Mesendoderm (in vitro differentiated cells): ENCODE measurements around the gene RPS23.
A peak's percentile ranks its signal among the peaks of the same experiment; 100 is the strongest.

Experiments used
- DNase-seq: peaks from one replicate; pipeline ENCODE4 v3.0.0; 2013
- H2AK5ac ChIP-seq: 2 replicates; pipeline ENCODE4 v1.6.1; 2013; ENCODE audit warnings: low read length, inconsistent platforms
- H2BK120ac ChIP-seq: 2 replicates; pipeline ENCODE4 v1.6.1; 2013; ENCODE audit warnings: low read depth, mild to moderate bottlenecking, low read length, moderate library complexity, mixed read lengths
- H2BK15ac ChIP-seq: replicated peaks from 2 replicates; pipeline ENCODE4 v1.6.1; 2013; ENCODE audit warnings: low read depth, mild to moderate bottlenecking, moderate library complexity
- H2BK5ac ChIP-seq: 2 replicates; pipeline ENCODE4 v1.6.1; 2013; ENCODE audit warnings: low read length, inconsistent platforms
- H3K18ac ChIP-seq: 2 replicates; pipeline ENCODE4 v1.6.1; 2013; ENCODE audit warnings: mild to moderate bottlenecking, low read length, mixed read lengths
- H3K23ac ChIP-seq: one replicate; pipeline ENCODE4 v1.6.1; 2013; ENCODE audit warnings: low read length
- H3K27ac ChIP-seq: 2 replicates; pipeline ENCODE4 v1.5.1; 2013; ENCODE audit warnings: low read depth, mild to moderate bottlenecking, inconsistent platforms, low read length, moderate library complexity
- H3K27me3 ChIP-seq: 2 replicates; pipeline ENCODE4 v1.6.1; 2013; ENCODE audit warnings: low read length, control low read depth, mild to moderate bottlenecking, inconsistent platforms; ENCODE audit not compliant: insufficient read depth, poor library complexity
- H3K36me3 ChIP-seq: 2 replicates; pipeline ENCODE4 v1.6.1; 2013; ENCODE audit warnings: low read length, inconsistent platforms; ENCODE audit not compliant: control insufficient read depth, insufficient read depth
- H3K4ac ChIP-seq: one replicate; pipeline ENCODE4 v1.6.1; 2013; ENCODE audit warnings: low read depth, mild to moderate bottlenecking, low read length, moderate library complexity
- H3K4me1 ChIP-seq: 2 replicates; pipeline ENCODE4 v1.6.1; 2013; ENCODE audit warnings: low read depth, low read length, inconsistent platforms; ENCODE audit not compliant: control insufficient read depth
- H3K4me2 ChIP-seq: 2 replicates; pipeline ENCODE4 v1.6.1; 2013; ENCODE audit warnings: low read length
- H3K4me3 ChIP-seq: 2 replicates; pipeline ENCODE4 v1.5.1; 2013; ENCODE audit warnings: mild to moderate bottlenecking, low read length
- H3K56ac ChIP-seq: one replicate; pipeline ENCODE4 v1.6.1; 2013; ENCODE audit warnings: low read length
- H3K79me1 ChIP-seq: 2 replicates; pipeline ENCODE4 v1.6.1; 2013; ENCODE audit warnings: low read length, inconsistent platforms
- H3K79me2 ChIP-seq: 2 replicates; pipeline ENCODE4 v1.6.1; 2013; ENCODE audit warnings: mild to moderate bottlenecking, low read length; ENCODE audit not compliant: control insufficient read depth, insufficient read depth
- H3K9ac ChIP-seq: 2 replicates; pipeline ENCODE4 v1.6.1; 2013; ENCODE audit warnings: low read length, inconsistent platforms
- H4K5ac ChIP-seq: one replicate; pipeline ENCODE4 v1.6.1; 2013; ENCODE audit warnings: low read length
- H4K8ac ChIP-seq: one replicate; pipeline ENCODE4 v1.6.1; 2013; ENCODE audit warnings: low read depth, mild to moderate bottlenecking, control low read depth, low read length, moderate library complexity
- WGBS: extraction: QIAGEN DNeasy Blood & Tissue Kit; methylation state at CpG from one replicate; pipeline ENCODE4 v1.1.7; 2013; ENCODE audit warnings: low lambda C conversion rate, missing lambda C conversion rate; ENCODE audit not compliant: insufficient coverage; ENCODE audit errors: extremely low coverage; 5-methylcytosine and 5-hydroxymethylcytosine counted together

RPS23 gene

DNA sequence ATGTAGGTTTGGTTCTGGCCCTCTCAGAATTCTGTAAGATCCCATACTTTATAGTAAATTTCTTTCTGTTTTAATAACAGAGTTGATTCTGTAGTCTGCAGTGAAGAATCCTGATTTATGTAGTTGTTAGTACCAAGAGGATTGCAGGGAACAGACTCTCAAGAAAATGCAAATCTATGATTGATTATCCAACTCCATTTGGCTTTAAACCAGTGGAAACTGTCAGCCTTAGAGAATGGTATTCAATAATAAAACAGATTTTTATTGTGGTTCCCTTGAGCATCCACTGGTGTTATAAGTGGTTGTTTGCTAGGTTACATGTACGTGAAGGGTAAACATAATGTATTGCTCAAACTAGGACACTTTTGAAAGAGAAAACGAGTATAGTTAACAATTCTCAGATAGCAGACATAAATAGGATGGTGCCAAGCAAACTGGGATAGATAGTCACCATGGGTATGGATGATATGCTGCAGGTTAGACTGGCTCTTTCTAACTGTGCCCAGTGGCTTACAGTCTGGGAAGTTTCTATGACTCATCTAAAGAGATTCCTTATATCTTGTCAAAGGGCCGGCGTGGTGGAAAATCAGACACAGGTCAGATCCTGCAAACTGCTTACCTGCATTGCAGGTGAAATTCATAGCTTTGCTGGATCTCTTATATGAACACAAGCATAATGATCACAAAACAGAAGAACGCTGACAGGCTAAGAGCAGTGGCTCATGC, 41.7 kb upstream of the RPS23 start:
- Histone ChIP-seq H3K79me1 (no peaks in the 10 kb centered on the region), H4K5ac (no peak overlapping the region), H2AK5ac (no peak overlapping the region), H3K9ac (no peak overlapping the region), H3K4ac (no peak overlapping the region), H3K27me3 (no peaks in the 10 kb centered on the region), H3K4me3 (no peak overlapping the region), H3K4me1 (no peaks in the 10 kb centered on the region), H2BK120ac (no peak overlapping the region), H3K4me2 (no peak overlapping the region), H3K18ac (no peak overlapping the region), H2BK5ac (no peak overlapping the region), H3K23ac (no peak overlapping the region), H3K56ac (no peak overlapping the region), H3K36me3 (no peaks in the 10 kb centered on the region), H3K79me2 (no peaks in the 10 kb centered on the region), H4K8ac (no peak overlapping the region), H2BK15ac (no peak overlapping the region), H3K27ac (no peak overlapping the region)
- DNase-seq: no peak
- no CpG with 5 or more reads among the region's 5 CpGs for WGBS

DNA sequence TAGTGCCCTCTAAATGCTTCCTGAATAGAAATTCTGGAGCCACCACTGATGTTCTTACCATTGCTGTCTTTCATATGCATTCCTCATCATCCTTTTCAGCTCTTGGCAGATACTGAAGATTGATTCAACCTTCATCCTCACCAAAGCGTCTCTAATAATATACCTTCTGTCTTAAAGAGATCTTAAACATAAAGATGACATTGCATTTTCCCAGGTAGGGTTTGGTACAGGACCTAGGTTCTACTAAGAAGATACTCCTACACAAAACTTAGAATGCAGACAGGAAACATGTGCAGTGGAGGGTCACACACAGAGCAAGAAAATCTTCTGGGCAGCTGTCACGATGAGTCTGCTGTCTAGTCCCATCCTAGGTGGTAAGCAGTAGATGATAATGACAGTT, 41.0 kb upstream of the RPS23 start:
- Histone ChIP-seq H3K4me1 (no peaks in the 10 kb centered on the region), H3K79me2 (no peaks in the 10 kb centered on the region), H3K18ac (no peak overlapping the region), H3K4me3 (no peak overlapping the region), H3K4me2 (no peak overlapping the region), H3K23ac (no peak overlapping the region), H4K5ac (no peak overlapping the region), H3K9ac (no peak overlapping the region), H3K79me1 (no peaks in the 10 kb centered on the region), H3K27ac (no peak overlapping the region), H3K4ac (no peak overlapping the region), H2BK15ac (no peak overlapping the region), H3K56ac (no peak overlapping the region), H4K8ac (no peak overlapping the region), H2BK5ac (no peak overlapping the region), H2AK5ac (no peak overlapping the region), H2BK120ac (no peak overlapping the region), H3K27me3 (no peaks in the 10 kb centered on the region), H3K36me3 (no peaks in the 10 kb centered on the region)
- DNase-seq: no peak
- WGBS: no CpG with 5 or more reads among the region's 2 CpGs

DNA sequence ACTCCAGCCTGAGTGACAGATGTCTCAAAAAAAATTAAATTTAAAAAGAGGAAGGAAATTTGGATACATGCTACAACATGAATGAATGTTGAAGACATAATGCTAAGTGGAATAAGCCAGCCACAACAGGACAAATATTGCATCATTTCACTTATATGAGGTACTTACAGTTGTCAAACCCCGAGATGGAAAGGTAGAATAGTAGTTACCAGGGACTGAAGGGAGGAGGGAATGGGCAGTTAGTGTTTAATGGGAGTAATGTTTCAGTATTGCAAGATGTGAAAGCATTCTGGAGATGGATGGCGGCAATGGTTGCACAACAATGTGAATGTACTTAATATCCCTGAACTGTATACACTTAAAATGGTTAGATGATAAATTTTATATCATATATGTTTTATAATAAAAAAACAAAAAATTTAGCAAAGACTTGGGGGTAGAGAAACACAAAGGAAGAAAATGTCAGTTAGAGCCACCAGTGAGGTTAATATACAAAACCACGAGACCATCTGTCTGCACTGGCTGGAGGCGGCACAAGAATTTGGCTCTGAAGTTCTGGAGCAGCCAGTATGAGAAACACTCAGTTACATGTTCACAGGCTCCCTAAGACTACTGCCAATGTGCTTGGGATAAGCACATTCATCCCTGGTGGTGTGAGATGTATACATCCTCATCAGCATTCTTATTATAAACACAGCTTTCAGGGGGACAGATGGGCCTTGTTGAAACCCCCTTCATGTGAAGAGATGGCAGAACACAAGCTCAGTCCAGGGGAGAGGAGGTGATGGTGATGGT, 37.0 kb upstream of the RPS23 start:
- no peak overlapping the region for H2BK5ac ChIP-seq
- H3K23ac ChIP-seq: peak overlapping the region; percentile 6
- peaks cover 7% of the 10 kb centered on the region for H3K4me1 ChIP-seq
- no peak overlapping the region for H2BK15ac ChIP-seq
- H3K4ac ChIP-seq: no peak overlapping the region
- WGBS: no CpG with 5 or more reads among the region's 4 CpGs
- H3K9ac ChIP-seq: no peak overlapping the region
- no peaks in the 10 kb centered on the region for H3K79me1 ChIP-seq
- H2BK120ac ChIP-seq: no peak overlapping the region
- H3K36me3 ChIP-seq: no peaks in the 10 kb centered on the region
- H3K56ac ChIP-seq: no peak overlapping the region
- H3K4me2 ChIP-seq: no peak overlapping the region
- no peaks in the 10 kb centered on the region for H3K27me3 ChIP-seq
- no peak for DNase-seq
- H3K79me2 ChIP-seq: no peaks in the 10 kb centered on the region
- no peak overlapping the region for H3K27ac ChIP-seq
- H4K5ac ChIP-seq: no peak overlapping the region
- no peak overlapping the region for H3K18ac ChIP-seq
- no peak overlapping the region for H3K4me3 ChIP-seq
- H4K8ac ChIP-seq: no peak overlapping the region
- no peak overlapping the region for H2AK5ac ChIP-seq

DNA sequence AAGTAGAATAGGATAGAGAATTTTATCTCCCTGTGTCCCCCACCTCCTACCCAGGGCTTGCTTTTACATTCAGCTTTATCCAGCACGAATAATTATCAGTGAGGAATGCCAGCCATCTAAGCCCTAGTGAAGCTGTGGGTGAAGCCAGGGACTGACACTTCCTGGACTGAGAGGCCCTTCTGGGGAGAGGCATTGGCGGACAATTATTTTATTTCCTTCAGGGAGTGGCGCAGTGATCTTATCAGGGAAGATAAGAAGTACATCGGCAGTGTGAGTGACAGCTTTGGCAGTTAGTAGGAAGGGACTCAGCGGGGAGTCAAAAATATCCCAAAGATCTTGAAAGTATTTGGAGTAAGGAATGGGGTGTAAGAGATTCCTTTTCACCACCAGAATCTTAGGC, 34.9 kb upstream of the RPS23 start:
- H3K4me2 ChIP-seq: no peak overlapping the region
- no peaks in the 10 kb centered on the region for H3K27me3 ChIP-seq
- H4K5ac ChIP-seq: no peak overlapping the region
- H2AK5ac ChIP-seq: no peak overlapping the region
- no peak overlapping the region for H3K18ac ChIP-seq
- no peak overlapping the region for H3K9ac ChIP-seq
- H3K56ac ChIP-seq: no peak overlapping the region
- no peaks in the 10 kb centered on the region for H3K36me3 ChIP-seq
- H3K79me1 ChIP-seq: no peaks in the 10 kb centered on the region
- H4K8ac ChIP-seq: no peak overlapping the region
- no peak overlapping the region for H2BK5ac ChIP-seq
- H3K4me3 ChIP-seq: no peak overlapping the region
- WGBS: no CpG with 5 or more reads among the region's 5 CpGs
- no peak overlapping the region for H2BK120ac ChIP-seq
- H3K23ac ChIP-seq: no peak overlapping the region
- no peak overlapping the region for H3K4ac ChIP-seq
- no peak overlapping the region for H2BK15ac ChIP-seq
- no peaks in the 10 kb centered on the region for H3K79me2 ChIP-seq
- H3K4me1 ChIP-seq: peaks cover 7% of the 10 kb centered on the region
- H3K27ac ChIP-seq: no peak overlapping the region
- peak; percentile 83 for DNase-seq

DNA sequence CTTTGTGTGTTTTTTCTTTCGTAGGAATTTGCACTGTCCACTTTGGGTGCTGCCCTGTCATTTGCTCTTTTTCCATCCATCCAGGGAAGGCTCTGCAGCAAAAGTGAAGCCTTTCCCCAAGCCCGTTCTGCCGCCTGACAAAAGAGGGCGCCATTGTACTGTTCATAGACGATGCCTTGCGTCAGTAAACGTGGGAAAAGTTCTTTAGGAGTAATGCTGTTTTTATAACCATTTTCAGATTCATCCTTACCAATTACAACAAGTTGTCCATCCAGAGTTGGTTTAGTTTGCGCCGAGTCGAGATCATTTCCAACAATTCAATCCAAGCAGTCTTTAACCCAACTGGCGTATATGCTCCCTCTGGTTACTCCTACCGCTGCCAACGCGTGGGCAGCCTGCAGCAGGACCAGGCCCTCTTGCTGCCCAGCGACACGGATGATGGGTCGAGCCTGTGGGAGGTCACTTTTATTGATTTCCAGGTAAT, 34.3 kb upstream of the RPS23 start:
- H3K4me2 ChIP-seq: no peak overlapping the region
- no peaks in the 10 kb centered on the region for H3K27me3 ChIP-seq
- no CpG with 5 or more reads among the region's 17 CpGs for WGBS
- H3K4me1 ChIP-seq: peaks cover 7% of the 10 kb centered on the region
- DNase-seq: peak; percentile 86
- no peak overlapping the region for H3K18ac ChIP-seq
- no peak overlapping the region for H3K4me3 ChIP-seq
- H2BK120ac ChIP-seq: no peak overlapping the region
- no peak overlapping the region for H4K5ac ChIP-seq
- no peak overlapping the region for H4K8ac ChIP-seq
- H2AK5ac ChIP-seq: no peak overlapping the region
- no peak overlapping the region for H3K23ac ChIP-seq
- H3K9ac ChIP-seq: peak overlapping the region; percentile 20
- H2BK5ac ChIP-seq: no peak overlapping the region
- no peaks in the 10 kb centered on the region for H3K36me3 ChIP-seq
- H3K79me1 ChIP-seq: no peaks in the 10 kb centered on the region
- H3K27ac ChIP-seq: no peak overlapping the region
- no peak overlapping the region for H3K4ac ChIP-seq
- peak overlapping the region; percentile 69 for H3K56ac ChIP-seq
- no peaks in the 10 kb centered on the region for H3K79me2 ChIP-seq
- H2BK15ac ChIP-seq: no peak overlapping the region
